MCF 10A (cell line): Measurements from ENCODE around the gene ZSWIM5. TPM values are rescaled to one million over a fixed set of nuclear protein-coding genes. Genes with fewer than 3 reads are reported as not detected.
"Not testable (repeated sequence)": the region's sequence is repeated elsewhere in the genome, so short reads cannot be mapped to it uniquely, and the experiment has no call there.

Experiments used
- Bru-seq: library from RNA; stranded (reverse); fragments of 400-500 nt; gene quantifications from one replicate; lab custom pipeline; 2021; lab: Mats Ljungman, UMichigan
- BruChase-seq, 2 experiments: library from RNA; stranded (reverse); fragments of 400-500 nt; gene quantifications; one replicate each; lab custom pipeline; 2021; lab: Mats Ljungman, UMichigan
- BruUV-seq: library from RNA; stranded (reverse); fragments of 400-500 nt; replicated peaks from 2 replicates; lab custom pipeline; 2021; lab: Mats Ljungman, UMichigan
- CTCF ChIA-PET: fragments of 300-600 bp; sonication (Branson Sonifier 250); formaldehyde crosslinking; extraction: SDS; loops from one replicate; lab custom pipeline; 2021; ENCODE audit warnings: antibody characterized with exemption, inconsistent platforms; lab: Yijun Ruan, JAX
- POLR2A ChIA-PET: fragments of 300-600, 350-650 bp; sonication (Branson Sonifier 250); formaldehyde crosslinking; extraction: SDS; loops from one replicate; lab custom pipeline; 2020; ENCODE audit warnings: antibody characterized with exemption, inconsistent platforms; lab: Yijun Ruan, JAX
- DNase-seq: peaks from one replicate; pipeline ENCODE4 v3.0.0-alpha.2; 2018; ENCODE audit not compliant: unreplicated experiment
- H3K27ac Mint-ChIP-seq: one replicate; pipeline ENCODE4 v1.8.0; 2022; ENCODE audit warnings: mild to moderate bottlenecking, low read depth, mixed read lengths; ENCODE audit not compliant: unreplicated experiment
- H3K27me3 Mint-ChIP-seq: one replicate; pipeline ENCODE4 v1.8.0; 2022; ENCODE audit warnings: mixed read lengths; ENCODE audit not compliant: insufficient read depth, unreplicated experiment
- H3K36me3 Mint-ChIP-seq: one replicate; pipeline ENCODE4 v1.8.0; 2022; ENCODE audit warnings: mild to moderate bottlenecking, moderate library complexity, mixed read lengths; ENCODE audit not compliant: insufficient read depth, unreplicated experiment
- H3K4me1 Mint-ChIP-seq: one replicate; pipeline ENCODE4 v1.8.0; 2022; ENCODE audit warnings: mixed read lengths; ENCODE audit not compliant: insufficient read depth, unreplicated experiment
- H3K4me3 Mint-ChIP-seq: one replicate; pipeline ENCODE4 v1.8.0; 2022; ENCODE audit warnings: mild to moderate bottlenecking, moderate library complexity, mixed read lengths; ENCODE audit not compliant: unreplicated experiment
- H3K9me3 Mint-ChIP-seq: one replicate; pipeline ENCODE4 v1.8.0; 2022; ENCODE audit warnings: mixed read lengths; ENCODE audit not compliant: unreplicated experiment
- intact Hi-C: fragments of 100-400 bp; cut with micrococcal nuclease; formaldehyde crosslinking; loops from 2 replicates; pipeline ENCODE4 v1.14.1; 2022
- long read RNA-seq: library from polyadenylated mRNA; stranded (forward); transcript quantifications from one replicate; pipeline ENCODE4 v2.0.0, GENCODE V29; 2022
- total RNA-seq: library from RNA; stranded (reverse); gene quantifications from 2 replicates; pipeline ENCODE4 v1.2.3, GENCODE V29; 2022
- TF ChIP-seq, protein P1 (sequence below): fragments of 200-600 bp; IDR thresholded peaks from one replicate; pipeline ENCODE4 v1.8.0; 2022; ENCODE audit warnings: antibody characterized with exemption, mild to moderate bottlenecking; ENCODE audit not compliant: unreplicated experiment

ZSWIM5 gene
- total RNA-seq (0.14 and 0.32 TPM in 2 replicates), Bru-seq, nascent RNA (percentile 26 among the genes with signal in this experiment), BruChase-seq, experiment 1, labeled RNA remaining after a 6-hour chase (percentile 25 among the genes with signal in this experiment), BruChase-seq, experiment 2, labeled RNA remaining after a 2-hour chase (percentile 26 among the genes with signal in this experiment)
- long read RNA-seq, result 0 reads

DNA sequence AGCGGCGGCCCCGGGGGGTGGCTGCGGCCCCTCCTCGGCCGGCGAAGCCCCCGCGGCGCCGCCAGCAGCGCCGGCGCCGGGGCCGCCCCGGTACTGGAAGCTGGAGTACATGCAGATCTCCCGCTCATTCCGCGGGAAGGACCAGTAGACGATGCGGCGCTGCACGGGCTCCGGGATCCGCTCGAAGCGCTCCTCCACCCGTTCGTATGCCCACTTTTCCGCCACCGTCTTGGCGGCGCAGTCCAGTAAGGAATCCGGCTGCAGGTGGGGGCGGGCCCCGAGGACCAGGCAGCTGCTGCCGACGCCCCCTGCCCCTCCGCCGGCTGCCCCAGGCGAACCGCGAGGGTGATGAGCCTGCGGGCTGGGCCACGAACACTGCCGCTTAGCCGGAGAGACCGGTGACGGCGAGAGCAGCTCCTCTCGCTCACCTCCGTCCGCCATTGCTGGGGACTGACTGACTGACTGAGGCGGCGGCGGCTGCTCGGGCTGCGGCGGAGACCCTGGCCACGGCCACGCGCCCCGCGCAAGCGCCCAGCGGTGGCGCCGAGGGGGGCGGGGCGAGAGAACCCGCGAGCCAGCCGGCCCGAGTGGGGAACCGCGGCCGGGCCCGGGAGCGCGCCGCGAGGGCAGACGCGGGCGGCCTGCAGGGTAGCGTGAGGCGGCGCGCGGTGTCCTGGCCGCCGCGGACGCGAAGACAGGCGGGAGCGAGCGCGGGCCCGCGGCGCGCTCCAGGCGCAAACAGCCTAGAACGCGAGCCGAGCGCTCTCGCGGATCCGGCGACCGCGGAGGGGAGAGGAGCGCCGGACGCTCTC lies at the start of gene ZSWIM5:
Gene ZSWIM5 (minus strand): TSS at position 696 of the 812 bp plus-strand sequence. CDS start 255 bp downstream, at position 441.
- CTCF ChIA-PET, result no interaction called here
- H3K27ac Mint-ChIP-seq, result no peak within 1 kb of the TSS
- POLR2A ChIA-PET, result interaction anchor here (0.7 to 1.5 kb wide), 6 partner anchors 11 to 416 kb away, joined by 3 to 5 read pairs (median 3); partner anchors contain the start of genes HECTD3 and UROD
- intact Hi-C loops, result no loop called here
- H3K9me3 Mint-ChIP-seq, result no peaks in the 10 kb centered on the region
- no peaks in the 10 kb centered on the region for H3K36me3 Mint-ChIP-seq
- DNase-seq, result peak; percentile 65
- peaks cover 67% of the 10 kb centered on the region for H3K27me3 Mint-ChIP-seq
- TF ChIP-seq, protein P1, sequence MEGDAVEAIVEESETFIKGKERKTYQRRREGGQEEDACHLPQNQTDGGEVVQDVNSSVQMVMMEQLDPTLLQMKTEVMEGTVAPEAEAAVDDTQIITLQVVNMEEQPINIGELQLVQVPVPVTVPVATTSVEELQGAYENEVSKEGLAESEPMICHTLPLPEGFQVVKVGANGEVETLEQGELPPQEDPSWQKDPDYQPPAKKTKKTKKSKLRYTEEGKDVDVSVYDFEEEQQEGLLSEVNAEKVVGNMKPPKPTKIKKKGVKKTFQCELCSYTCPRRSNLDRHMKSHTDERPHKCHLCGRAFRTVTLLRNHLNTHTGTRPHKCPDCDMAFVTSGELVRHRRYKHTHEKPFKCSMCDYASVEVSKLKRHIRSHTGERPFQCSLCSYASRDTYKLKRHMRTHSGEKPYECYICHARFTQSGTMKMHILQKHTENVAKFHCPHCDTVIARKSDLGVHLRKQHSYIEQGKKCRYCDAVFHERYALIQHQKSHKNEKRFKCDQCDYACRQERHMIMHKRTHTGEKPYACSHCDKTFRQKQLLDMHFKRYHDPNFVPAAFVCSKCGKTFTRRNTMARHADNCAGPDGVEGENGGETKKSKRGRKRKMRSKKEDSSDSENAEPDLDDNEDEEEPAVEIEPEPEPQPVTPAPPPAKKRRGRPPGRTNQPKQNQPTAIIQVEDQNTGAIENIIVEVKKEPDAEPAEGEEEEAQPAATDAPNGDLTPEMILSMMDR, result no peak
- BruUV-seq, result no TSS peak
- peaks cover 10% of the 10 kb centered on the region for H3K4me1 Mint-ChIP-seq
- H3K4me3 Mint-ChIP-seq, result peak within 1 kb of the TSS; percentile 64

DNA sequence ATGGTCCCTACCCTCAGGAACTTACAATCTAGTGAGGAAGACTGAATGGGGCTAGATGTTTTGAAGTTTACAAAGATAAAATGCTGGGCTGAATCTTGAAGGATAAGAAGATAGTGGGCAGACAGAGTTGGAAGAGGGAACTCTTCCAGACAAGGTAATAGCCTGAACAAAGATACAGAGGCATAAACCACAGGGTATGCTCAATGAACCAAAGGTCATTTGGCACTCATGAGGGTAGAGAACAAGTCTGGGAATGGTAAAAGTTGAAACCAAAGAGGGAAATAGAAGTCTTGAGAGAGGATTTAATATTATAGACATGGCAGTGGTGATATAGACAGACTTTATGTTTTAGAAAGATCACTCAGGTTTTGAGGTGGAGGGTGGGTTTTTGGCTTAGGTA lies 48.1 kb upstream of the ZSWIM5 start:
- no peak for DNase-seq
- TF ChIP-seq, protein P1, result no peak
- H3K9me3 Mint-ChIP-seq, result peaks cover 11% of the 10 kb centered on the region
- no peaks in the 10 kb centered on the region for H3K4me1 Mint-ChIP-seq
- H3K27ac Mint-ChIP-seq, result no peak overlapping the region
- H3K27me3 Mint-ChIP-seq, result peaks cover 48% of the 10 kb centered on the region
- BruUV-seq, result no TSS peak
- intact Hi-C loops, result no loop called here
- no peak overlapping the region for H3K4me3 Mint-ChIP-seq
- ChIA-PET POLR2A (no interaction called here), CTCF (no interaction called here)
- no peaks in the 10 kb centered on the region for H3K36me3 Mint-ChIP-seq

DNA sequence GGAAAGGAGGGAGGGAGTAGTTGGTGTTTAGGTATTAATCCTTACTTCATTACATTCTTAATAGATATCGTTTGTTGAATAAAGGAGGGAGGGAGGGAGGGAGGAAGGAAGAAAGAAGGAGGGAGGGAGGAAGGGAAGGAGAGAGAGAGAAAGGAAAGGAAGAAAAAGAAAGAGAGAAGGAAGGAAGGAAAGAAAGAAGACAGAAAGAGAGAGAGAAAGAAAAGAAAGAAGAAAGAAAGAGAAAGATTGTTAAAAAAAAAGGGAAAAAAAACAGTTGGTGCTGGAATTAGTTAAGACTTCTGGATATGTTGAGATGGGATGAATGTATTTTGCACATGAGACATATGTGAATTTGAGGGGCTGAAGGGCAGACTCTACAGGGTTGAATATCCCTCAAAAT lies 44.1 kb upstream of the ZSWIM5 start:
- CTCF ChIA-PET, result no interaction called here

DNA sequence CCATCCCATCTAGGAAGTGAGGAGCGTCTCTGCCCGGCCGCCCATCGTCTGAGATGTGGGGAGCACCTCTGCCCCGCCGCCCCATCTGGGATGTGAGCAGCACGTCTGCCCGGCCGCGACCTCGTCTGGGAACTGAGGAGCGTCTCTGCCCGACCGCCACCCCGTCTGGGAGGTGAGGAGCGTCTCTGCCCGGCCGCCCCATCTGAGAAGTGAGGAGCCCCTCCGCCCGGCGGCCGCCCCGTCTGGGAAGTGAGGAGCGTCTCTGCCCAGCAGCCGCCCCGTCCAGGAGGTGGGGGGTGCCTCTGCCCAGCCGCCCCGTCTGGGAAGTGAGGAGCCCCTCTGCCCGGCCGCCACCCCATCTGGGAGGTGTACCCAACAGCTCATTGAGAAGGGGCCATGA lies 41.6 kb upstream of the ZSWIM5 start:
- Mint-ChIP-seq H3K27me3 (peaks cover 31% of the 10 kb centered on the region), H3K9me3 (peaks cover 14% of the 10 kb centered on the region)
- POLR2A ChIA-PET, DNase-seq, H3K27ac Mint-ChIP-seq, H3K4me3 Mint-ChIP-seq, CTCF ChIA-PET, H3K36me3 Mint-ChIP-seq, BruUV-seq, intact Hi-C loops, H3K4me1 Mint-ChIP-seq: not testable (repeated sequence)

More for the DNA sequence above, 44.1 kb upstream of the ZSWIM5 start:
- H3K27ac Mint-ChIP-seq, result no peak overlapping the region
- no peak for DNase-seq
- H3K27me3 Mint-ChIP-seq, result peaks cover 48% of the 10 kb centered on the region
- peaks cover 13% of the 10 kb centered on the region for H3K9me3 Mint-ChIP-seq
- no peak overlapping the region for H3K4me3 Mint-ChIP-seq
- POLR2A ChIA-PET, result interaction anchor here (0.6 kb wide), 1 partner anchor 203 kb away, joined by 5 read pairs; no protein-coding TSS in a partner anchor
- TF ChIP-seq, protein P1, result no peak
- no peaks in the 10 kb centered on the region for H3K36me3 Mint-ChIP-seq
- peaks cover 7% of the 10 kb centered on the region for H3K4me1 Mint-ChIP-seq
- intact Hi-C loops, result no loop called here
- BruUV-seq, result no TSS peak
